HepG2 (cell line): ENCODE measurements around the gene CDC6. TPM values are rescaled to one million over a fixed set of nuclear protein-coding genes. Genes with fewer than 3 reads are reported as not detected.

Experiments used
- AFF4 ChIP-seq: sonication (generic); formaldehyde crosslinking; IDR thresholded peaks from 2 replicates; pipeline ENCODE4 v1.4.0; 2020; ENCODE audit warnings: missing genetic modification reagents
- FOXP1 ChIP-seq, 2 experiments: fragments of 450-650 bp in 1 of 2; IDR thresholded peaks; 2 replicates each; pipeline ENCODE4 v1.6.1; 2017 to 2018; ENCODE audit warnings: antibody characterized with exemption in 1 of 2
- HES4 ChIP-seq: sonication (generic); formaldehyde crosslinking; IDR thresholded peaks from 2 replicates; pipeline ENCODE4 v1.9.0; 2021; ENCODE audit warnings: mild to moderate bottlenecking, missing genetic modification reagents, borderline replicate concordance
- MAX ChIP-seq: IDR thresholded peaks from 2 replicates; pipeline ENCODE4 v1.6.1; 2012; ENCODE audit warnings: inconsistent platforms
- MLX ChIP-seq: IDR thresholded peaks from 2 replicates; pipeline ENCODE4 v1.6.1; 2016
- MYNN ChIP-seq: sonication (generic); formaldehyde crosslinking; IDR thresholded peaks from 2 replicates; pipeline ENCODE4 v1.4.0; 2020; ENCODE audit warnings: mild to moderate bottlenecking, low read depth, missing genetic modification reagents
- PLSCR1 ChIP-seq: sonication (generic); formaldehyde crosslinking; IDR thresholded peaks from 2 replicates; pipeline ENCODE4 v1.5.0; 2020; ENCODE audit warnings: missing genetic modification reagents, mild to moderate bottlenecking, borderline replicate concordance
- RAD21 ChIP-seq: fragments of 450-650 bp; formaldehyde crosslinking; IDR thresholded peaks from 2 replicates; pipeline ENCODE4 v1.5.0; 2020; ENCODE audit warnings: mild to moderate bottlenecking
- RCOR2 ChIP-seq: IDR thresholded peaks from 2 replicates; pipeline ENCODE4 v1.6.1; 2016; ENCODE audit warnings: missing biosample characterization, missing genetic modification reagents
- SNAI1 ChIP-seq: sonication (generic); formaldehyde crosslinking; IDR thresholded peaks from 2 replicates; pipeline ENCODE4 v1.5.0; 2020; ENCODE audit warnings: mild to moderate bottlenecking, missing genetic modification reagents, borderline replicate concordance
- SOX13 ChIP-seq, 3 experiments: fragments of 450-650 bp in 1 of 3; sonication (generic) in 1 of 3; formaldehyde crosslinking in 1 of 3; IDR thresholded peaks in 2 of 3; conservative IDR thresholded peaks in 1 of 3; 2 replicates each; pipeline versions ENCODE4 v1.5.0 to v1.6.1; 2016 to 2020; ENCODE audit warnings: antibody characterized with exemption in 1 of 3, mild to moderate bottlenecking in 1 of 3, missing compliant biosample characterization in 1 of 3, missing genetic modification reagents in 1 of 3, moderate library complexity in 1 of 3
- ZBTB20 ChIP-seq: sonication (generic); formaldehyde crosslinking; IDR thresholded peaks from 2 replicates; pipeline ENCODE4 v1.8.1; 2023; ENCODE audit warnings: missing genetic modification reagents, low read depth, mild to moderate bottlenecking, borderline replicate concordance
- ZNF234 ChIP-seq: sonication (generic); formaldehyde crosslinking; conservative IDR thresholded peaks from 2 replicates; pipeline ENCODE4 v1.5.1; 2020; ENCODE audit warnings: mild to moderate bottlenecking, missing genetic modification reagents
- ZNF382 ChIP-seq: sonication (generic); formaldehyde crosslinking; IDR thresholded peaks from 2 replicates; pipeline ENCODE4 v1.5.0; 2020; ENCODE audit warnings: missing genetic modification reagents, mild to moderate bottlenecking, borderline replicate concordance
- polyA plus RNA-seq, 8 experiments: library from polyadenylated mRNA; depleted of rRNA in 3 of 8; stranded (reverse) in 7 of 8; unstranded in 1 of 8; fragments of >200 nt; fragmentation: Illumina TruSeq in 4 of 8; extraction: Trizol in 4 of 8; gene quantifications; 2 replicates each; pipeline versions ENCODE4 v1.2.1 to v1.2.3, GENCODE V29; 2011 to 2016; ENCODE audit warnings: low read depth in 4 of 8, missing spikeins in 1 of 8, mixed read lengths in 1 of 8; ENCODE audit not compliant: insufficient read depth in 1 of 8
- total RNA-seq, 5 experiments: library from RNA; depleted of rRNA; stranded (reverse); fragments of >200 nt; fragmentation: Illumina TruSeq; extraction: Trizol; gene quantifications; 2 replicates each; pipeline ENCODE4 v1.2.3, GENCODE V29; 2016; ENCODE audit warnings: low read depth in 1 of 5
- TF ChIP-seq, protein P1 (sequence below): sonication (generic); formaldehyde crosslinking; conservative IDR thresholded peaks from 2 replicates; pipeline ENCODE4 v1.5.0; 2020; ENCODE audit warnings: missing genetic modification reagents
- TF ChIP-seq, protein P2 (sequence below): sonication (generic); formaldehyde crosslinking; IDR thresholded peaks from 2 replicates; pipeline ENCODE4 v1.5.1; 2020; ENCODE audit warnings: mild to moderate bottlenecking, missing genetic modification reagents, borderline replicate concordance

The CDC6 gene
- total and polyA plus RNA-seq, 2 of the 13 experiments (the other 11 are each of a cell fraction or from before 2014, with no cell fraction given) = 17.4 to 114 TPM

- no peak; the same call in 1 of the 2 replicates for TF ChIP-seq AFF4 (CRISPR knock-in tag)
- TF ChIP-seq MYNN (CRISPR knock-in tag) = no peak
- peak; percentile 69; the same call in 1 of the 2 replicates for TF ChIP-seq HES4 (CRISPR knock-in tag)
- TF ChIP-seq ZBTB20 (CRISPR knock-in tag) = peak; percentile 63; the same call in 1 of the 2 replicates
- TF ChIP-seq PLSCR1 (CRISPR knock-in tag) = no peak
- TF ChIP-seq MAX = peak; percentile 96
- TF ChIP-seq, protein P1, sequence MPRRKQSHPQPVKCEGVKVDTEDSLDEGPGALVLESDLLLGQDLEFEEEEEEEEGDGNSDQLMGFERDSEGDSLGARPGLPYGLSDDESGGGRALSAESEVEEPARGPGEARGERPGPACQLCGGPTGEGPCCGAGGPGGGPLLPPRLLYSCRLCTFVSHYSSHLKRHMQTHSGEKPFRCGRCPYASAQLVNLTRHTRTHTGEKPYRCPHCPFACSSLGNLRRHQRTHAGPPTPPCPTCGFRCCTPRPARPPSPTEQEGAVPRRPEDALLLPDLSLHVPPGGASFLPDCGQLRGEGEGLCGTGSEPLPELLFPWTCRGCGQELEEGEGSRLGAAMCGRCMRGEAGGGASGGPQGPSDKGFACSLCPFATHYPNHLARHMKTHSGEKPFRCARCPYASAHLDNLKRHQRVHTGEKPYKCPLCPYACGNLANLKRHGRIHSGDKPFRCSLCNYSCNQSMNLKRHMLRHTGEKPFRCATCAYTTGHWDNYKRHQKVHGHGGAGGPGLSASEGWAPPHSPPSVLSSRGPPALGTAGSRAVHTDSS (CRISPR knock-in tag) = no peak
- peak; percentile 50; the same call in 1 of the 2 replicates for TF ChIP-seq MLX
- no peak for TF ChIP-seq RAD21
- peak; percentile 69; the same call in 1 of the 2 replicates for TF ChIP-seq ZNF234
- TF ChIP-seq ZNF382 (CRISPR knock-in tag) = no peak
- peak; percentile 10; the same call in 1 of the 2 replicates for TF ChIP-seq RCOR2
- no peak for TF ChIP-seq FOXP1 (IDR thresholded peaks at IDR 0.05)
- no peak for TF ChIP-seq FOXP1 (CRISPR knock-in tag; IDR thresholded peaks at IDR 0.05)
- 0 out of 2 replicates have a peak, but pooled peaks have one; percentile 6 for TF ChIP-seq SOX13 (IDR thresholded peaks at IDR 0.05)
- peak in 1 of 2 experiments; percentile 30; a peak in 1 of 4 replicates for TF ChIP-seq SOX13 (CRISPR knock-in tag; conservative IDR thresholded peaks at IDR 0.05 in 1 of 2, IDR thresholded peaks at IDR 0.05 in 1 of 2)
- peak; percentile 85; the same call in 1 of the 2 replicates for TF ChIP-seq SNAI1 (CRISPR knock-in tag)
- TF ChIP-seq, protein P2, sequence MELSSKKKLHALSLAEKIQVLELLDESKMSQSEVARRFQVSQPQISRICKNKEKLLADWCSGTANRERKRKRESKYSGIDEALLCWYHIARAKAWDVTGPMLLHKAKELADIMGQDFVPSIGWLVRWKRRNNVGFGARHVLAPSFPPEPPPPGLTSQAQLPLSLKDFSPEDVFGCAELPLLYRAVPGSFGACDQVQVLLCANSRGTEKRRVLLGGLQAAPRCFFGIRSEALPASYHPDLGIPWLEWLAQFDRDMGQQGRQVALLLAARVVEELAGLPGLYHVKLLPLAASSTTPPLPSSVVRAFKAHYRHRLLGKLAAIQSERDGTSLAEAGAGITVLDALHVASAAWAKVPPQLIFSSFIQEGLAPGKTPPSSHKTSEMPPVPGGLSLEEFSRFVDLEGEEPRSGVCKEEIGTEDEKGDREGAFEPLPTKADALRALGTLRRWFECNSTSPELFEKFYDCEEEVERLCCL (CRISPR knock-in tag) = no peak; the same call in 1 of the 2 replicates
These were observed 57.7 kb downstream of the CDC6 start (continued) for GRCh38 chr17:40345161-40345993.
